Esophagus muscularis mucosa (tissue), 4 donors: ENCODE data around the gene GABPB1.

Source experiments
- CTCF ChIP-seq, 3 experiments: fragments of 200-600 bp in 2 of 3; fragments of 450-650 bp in 1 of 3; sonication (generic) in 2 of 3; IDR thresholded peaks; one replicate each; pipeline ENCODE4 v1.5.1; 2017 to 2019; ENCODE audit warnings: antibody characterized with exemption in 3 of 3, mild to moderate bottlenecking in 2 of 3, moderate library complexity in 1 of 3
- EP300 ChIP-seq: sonication (generic); formaldehyde crosslinking; IDR thresholded peaks from one replicate; pipeline ENCODE4 v1.6.1; 2017; ENCODE audit warnings: antibody characterized with exemption
- POLR2AphosphoS5 ChIP-seq, 2 donors: sonication (generic); formaldehyde crosslinking; IDR thresholded peaks; one replicate each; pipeline ENCODE4 v1.6.1; 2017; ENCODE audit warnings: antibody characterized with exemption in 2 of 2

- TF ChIP-seq EP300 (no peak), POLR2AphosphoS5 (IDR thresholded peaks at IDR 0.05) (no peak), CTCF (IDR thresholded peaks at IDR 0.05) (no peak)
Observed at GRCh38 chr15:50250760-50251394, 104.1 kb downstream of the GABPB1 start.
